Endothelial cell (in vitro differentiated cells): ENCODE results near the gene PCSK6. TPM values are rescaled to one million over a fixed set of nuclear protein-coding genes. Genes with fewer than 3 reads are reported as not detected.

Source experiments
- DNase-seq: peaks from one replicate; pipeline ENCODE4 v3.0.0; 2021; ENCODE audit warnings: low spot score
- H3K27ac Mint-ChIP-seq: one replicate; pipeline ENCODE4 v1.8.0; 2021; ENCODE audit warnings: mixed read lengths, inconsistent platforms; ENCODE audit not compliant: unreplicated experiment
- H3K27me3 Mint-ChIP-seq: one replicate; pipeline ENCODE4 v1.8.0; 2021; ENCODE audit warnings: mild to moderate bottlenecking, moderate library complexity, mixed read lengths, inconsistent platforms; ENCODE audit not compliant: unreplicated experiment
- H3K36me3 Mint-ChIP-seq: one replicate; pipeline ENCODE4 v1.8.0; 2021; ENCODE audit warnings: mild to moderate bottlenecking, low read depth, mixed read lengths, inconsistent platforms; ENCODE audit not compliant: unreplicated experiment
- H3K4me1 Mint-ChIP-seq: one replicate; pipeline ENCODE4 v1.8.0; 2021; ENCODE audit warnings: mild to moderate bottlenecking, mixed read lengths, inconsistent platforms; ENCODE audit not compliant: unreplicated experiment
- H3K4me3 Mint-ChIP-seq: one replicate; pipeline ENCODE4 v1.8.0; 2021; ENCODE audit warnings: mild to moderate bottlenecking, mixed read lengths, inconsistent platforms; ENCODE audit not compliant: unreplicated experiment
- H3K9me3 Mint-ChIP-seq: one replicate; pipeline ENCODE4 v1.8.0; 2021; ENCODE audit warnings: mixed read lengths, inconsistent platforms; ENCODE audit not compliant: unreplicated experiment
- CTCF ChIP-seq: fragments of 200-600 bp; sonication (generic); IDR thresholded peaks from one replicate; pipeline ENCODE4 v1.5.0; 2021; ENCODE audit warnings: antibody characterized with exemption; ENCODE audit not compliant: unreplicated experiment
- total RNA-seq: library from RNA; stranded (reverse); fragmentation: NEBNext Ultra II Directional; extraction: Animal tissue kit (Norgen Biotek cat#: 25700); gene quantifications from one replicate; pipeline ENCODE4 v1.2.1, GENCODE V29; 2021; ENCODE audit not compliant: unreplicated experiment

The PCSK6 gene
- total RNA-seq, 1 donor from 2014 or later, result 0.13 TPM

GRCh38 chr15:101497017-101497416 lies 7.5 kb upstream of the PCSK6 start:
- Mint-ChIP-seq H3K9me3 (no peaks in the 10 kb centered on the region), H3K36me3 (no peaks in the 10 kb centered on the region), H3K27ac (no peak overlapping the region), H3K4me3 (no peak overlapping the region), H3K27me3 (peaks cover 26% of the 10 kb centered on the region), H3K4me1 (no peaks in the 10 kb centered on the region)
- no peak for TF ChIP-seq CTCF
- no peak for DNase-seq

GRCh38 chr15:101496198-101496986 lies 6.9 kb upstream of the PCSK6 start:
- TF ChIP-seq CTCF, result no peak
- no peak for DNase-seq
- no peaks in the 10 kb centered on the region for H3K4me1 Mint-ChIP-seq
- H3K9me3 Mint-ChIP-seq, result no peaks in the 10 kb centered on the region
- no peak overlapping the region for H3K27ac Mint-ChIP-seq
- H3K36me3 Mint-ChIP-seq, result no peaks in the 10 kb centered on the region
- peaks cover 32% of the 10 kb centered on the region for H3K27me3 Mint-ChIP-seq
- no peak overlapping the region for H3K4me3 Mint-ChIP-seq

GRCh38 chr15:101495334-101496197 lies 6.1 kb upstream of the PCSK6 start:
- peaks cover 34% of the 10 kb centered on the region for H3K27me3 Mint-ChIP-seq

GRCh38 chr15:101494251-101494796 lies 4.8 kb upstream of the PCSK6 start:
- no peaks in the 10 kb centered on the region for H3K9me3 Mint-ChIP-seq
- TF ChIP-seq CTCF, result no peak
- H3K27me3 Mint-ChIP-seq, result peaks cover 33% of the 10 kb centered on the region
- no peak for DNase-seq
- H3K36me3 Mint-ChIP-seq, result no peaks in the 10 kb centered on the region
- H3K4me1 Mint-ChIP-seq, result no peaks in the 10 kb centered on the region
- no peak overlapping the region for H3K4me3 Mint-ChIP-seq
- H3K27ac Mint-ChIP-seq, result no peak overlapping the region

More at GRCh38 chr15:101495334-101496197, 6.1 kb upstream of the PCSK6 start:
- no peak for DNase-seq
- H3K36me3 Mint-ChIP-seq, result no peaks in the 10 kb centered on the region
- H3K4me3 Mint-ChIP-seq, result no peak overlapping the region
- H3K9me3 Mint-ChIP-seq, result no peaks in the 10 kb centered on the region
- no peak overlapping the region for H3K27ac Mint-ChIP-seq
- no peaks in the 10 kb centered on the region for H3K4me1 Mint-ChIP-seq
- TF ChIP-seq CTCF, result no peak
